Prostate gland (tissue), 2 donors: Measurements from ENCODE around the gene BMPR2. TPM values are rescaled to one million over a fixed set of nuclear protein-coding genes. Genes with fewer than 3 reads are reported as not detected.

Experiments
- DNase-seq: peaks from one replicate; pipeline ENCODE4 v3.0.0-alpha.2; 2019; ENCODE audit warnings: low spot score
- H3K27ac ChIP-seq, 2 donors: fragments of 200-600 bp; sonication (generic); 2 replicates each; pipeline ENCODE4 v1.5.1; 2017 to 2019
- H3K27me3 ChIP-seq: fragments of 200-600 bp; sonication (generic); replicated peaks from 2 replicates; pipeline ENCODE4 v1.5.1; 2019; ENCODE audit not compliant: insufficient read depth
- H3K36me3 ChIP-seq, 2 donors: fragments of 200-600 bp; sonication (generic); 1 replicate in 1 of 2; 2 replicates in 1 of 2; pipeline versions ENCODE4 v1.5.1 to v1.8.1; 2017 to 2019
- H3K4me1 ChIP-seq: fragments of 200-600 bp; sonication (generic); replicated peaks from 2 replicates; pipeline ENCODE4 v1.5.1; 2019
- H3K4me3 ChIP-seq, 2 donors: fragments of 200-600 bp; sonication (generic); 2 replicates each; pipeline ENCODE4 v1.5.1; 2017 to 2019
- H3K9me3 ChIP-seq: fragments of 200-600 bp; sonication (generic); 2 replicates; pipeline ENCODE4 v1.5.1; 2017
- POLR2A ChIP-seq: fragments of 450-650 bp; IDR thresholded peaks from one replicate; pipeline ENCODE4 v1.6.1; 2016; ENCODE audit warnings: antibody characterized with exemption, mild to moderate bottlenecking
- POLR2AphosphoS5 ChIP-seq: sonication (generic); formaldehyde crosslinking; IDR thresholded peaks from one replicate; pipeline ENCODE4 v1.6.1; 2017; ENCODE audit warnings: antibody characterized with exemption
- WGBS: methylation state at CpG from one replicate; pipeline ENCODE4 v1.1.5; 2018; 5-methylcytosine and 5-hydroxymethylcytosine counted together
- intact Hi-C: fragments of 100-400 bp; cut with DNase I; formaldehyde crosslinking; loops from one replicate; pipeline ENCODE4 v1.14.2; 2022
- total RNA-seq, 2 donors: library from RNA; depleted of rRNA; stranded (reverse); fragments of >200 nt; gene quantifications; one replicate each; pipeline ENCODE4 v1.1.0, GENCODE V29; 2016
- TF ChIP-seq, protein P1 (sequence below), 4 experiments: fragments of 200-600 bp in 2 of 4; fragments of 450-650 bp in 2 of 4; sonication (generic) in 2 of 4; IDR thresholded peaks; 1 replicate in 3 of 4; 2 replicates in 1 of 4; pipeline ENCODE4 v1.5.1; 2016 to 2019; ENCODE audit warnings: antibody characterized with exemption in 4 of 4, mild to moderate bottlenecking in 2 of 4, moderate library complexity in 2 of 4

Gene BMPR2
- total RNA-seq, 2 donors from 2014 or later = 41.1 to 69.9 TPM

DNA sequence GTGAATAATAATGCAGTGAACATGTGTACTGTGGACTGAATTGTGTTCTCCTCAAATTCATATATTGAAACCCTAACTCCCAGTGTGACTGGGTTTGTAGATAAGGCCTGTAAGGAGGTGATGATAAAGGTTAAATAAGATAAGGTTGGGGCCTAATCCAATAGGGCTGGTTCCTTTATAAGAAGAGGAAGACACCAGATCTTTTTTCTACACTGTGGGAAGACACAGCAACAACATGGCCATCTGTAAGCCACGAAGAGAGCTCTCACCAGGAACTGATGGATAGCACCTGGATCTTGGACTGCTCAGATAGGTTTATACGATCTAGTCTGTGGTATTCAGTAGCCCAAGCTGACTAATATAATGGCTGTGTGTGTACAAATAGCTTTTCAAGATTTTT is 66.8 kb downstream of the BMPR2 start:
- DNase-seq = no peak
- intact Hi-C loops = no loop called here
- H3K9me3 ChIP-seq = no peaks in the 10 kb centered on the region
- no peak overlapping the region for H3K4me3 ChIP-seq
- TF ChIP-seq POLR2AphosphoS5 (no peak), POLR2A (no peak)
- TF ChIP-seq, protein P1, sequence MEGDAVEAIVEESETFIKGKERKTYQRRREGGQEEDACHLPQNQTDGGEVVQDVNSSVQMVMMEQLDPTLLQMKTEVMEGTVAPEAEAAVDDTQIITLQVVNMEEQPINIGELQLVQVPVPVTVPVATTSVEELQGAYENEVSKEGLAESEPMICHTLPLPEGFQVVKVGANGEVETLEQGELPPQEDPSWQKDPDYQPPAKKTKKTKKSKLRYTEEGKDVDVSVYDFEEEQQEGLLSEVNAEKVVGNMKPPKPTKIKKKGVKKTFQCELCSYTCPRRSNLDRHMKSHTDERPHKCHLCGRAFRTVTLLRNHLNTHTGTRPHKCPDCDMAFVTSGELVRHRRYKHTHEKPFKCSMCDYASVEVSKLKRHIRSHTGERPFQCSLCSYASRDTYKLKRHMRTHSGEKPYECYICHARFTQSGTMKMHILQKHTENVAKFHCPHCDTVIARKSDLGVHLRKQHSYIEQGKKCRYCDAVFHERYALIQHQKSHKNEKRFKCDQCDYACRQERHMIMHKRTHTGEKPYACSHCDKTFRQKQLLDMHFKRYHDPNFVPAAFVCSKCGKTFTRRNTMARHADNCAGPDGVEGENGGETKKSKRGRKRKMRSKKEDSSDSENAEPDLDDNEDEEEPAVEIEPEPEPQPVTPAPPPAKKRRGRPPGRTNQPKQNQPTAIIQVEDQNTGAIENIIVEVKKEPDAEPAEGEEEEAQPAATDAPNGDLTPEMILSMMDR (IDR thresholded peaks at IDR 0.05) = no peak
- no peaks in the 10 kb centered on the region for H3K27me3 ChIP-seq
- H3K27ac ChIP-seq = no peak overlapping the region
- no peaks in the 10 kb centered on the region for H3K36me3 ChIP-seq
- 66% methylated on average over 2 of the region's 2 CpGs for WGBS
- no peaks in the 10 kb centered on the region for H3K4me1 ChIP-seq

DNA sequence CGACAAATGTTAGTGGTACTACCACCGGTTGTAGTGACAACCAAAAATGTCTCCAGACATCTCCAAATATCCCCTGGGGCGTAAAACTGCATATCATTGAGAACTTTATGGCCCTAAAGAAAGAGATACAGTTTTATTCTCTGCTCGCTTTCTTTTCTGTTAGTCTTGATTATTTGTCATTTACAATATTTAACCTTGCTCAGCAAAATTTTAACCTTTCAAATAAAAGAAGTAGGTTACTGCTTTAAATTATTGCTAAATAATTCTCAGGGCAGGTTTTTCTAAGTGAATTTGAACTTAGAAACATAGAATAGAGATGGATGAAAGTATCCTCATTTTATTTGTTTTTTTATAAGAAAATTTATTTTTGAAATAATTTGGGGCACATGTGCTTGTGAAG is 67.9 kb downstream of the BMPR2 start:
- H3K4me1 ChIP-seq = no peaks in the 10 kb centered on the region
- H3K27me3 ChIP-seq = no peaks in the 10 kb centered on the region
- WGBS = 90% methylated on average over 4 of the region's 4 CpGs
- intact Hi-C loops = no loop called here
- no peak overlapping the region for H3K4me3 ChIP-seq
- no peaks in the 10 kb centered on the region for H3K9me3 ChIP-seq
- no peak for DNase-seq
- TF ChIP-seq POLR2A (no peak), POLR2AphosphoS5 (no peak)
- TF ChIP-seq, protein P1 (IDR thresholded peaks at IDR 0.05) = no peak
- H3K27ac ChIP-seq = no peak overlapping the region
- no peaks in the 10 kb centered on the region for H3K36me3 ChIP-seq

DNA sequence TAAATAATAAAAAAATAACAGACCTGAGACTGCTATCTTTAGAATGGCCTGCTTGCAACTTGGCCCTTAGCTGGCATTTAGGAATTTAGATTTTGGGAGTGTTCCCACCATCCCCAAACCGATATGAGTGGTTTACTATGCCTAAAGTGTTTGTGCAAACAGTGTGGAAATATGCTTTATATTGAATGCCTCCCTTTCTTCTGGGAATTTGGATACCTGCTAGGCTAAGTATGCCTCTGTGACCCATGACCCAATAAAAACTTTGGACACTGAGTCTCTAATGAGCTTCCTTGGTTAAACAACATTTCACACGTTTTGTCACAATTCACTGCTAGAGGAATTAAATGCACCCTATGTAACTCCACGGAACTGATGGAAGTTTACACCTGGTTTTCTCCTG is 73.2 kb downstream of the BMPR2 start:
- H3K4me1 ChIP-seq = no peaks in the 10 kb centered on the region
- no peaks in the 10 kb centered on the region for H3K27me3 ChIP-seq
- H3K9me3 ChIP-seq = no peaks in the 10 kb centered on the region
- H3K4me3 ChIP-seq = no peak overlapping the region
- 87% methylated on average over 3 of the region's 3 CpGs for WGBS
- H3K36me3 ChIP-seq = no peaks in the 10 kb centered on the region
- intact Hi-C loops = no loop called here
- TF ChIP-seq, protein P1 (IDR thresholded peaks at IDR 0.05) = no peak
- TF ChIP-seq POLR2AphosphoS5 (no peak), POLR2A (no peak)
- no peak overlapping the region for H3K27ac ChIP-seq
- DNase-seq = no peak

DNA sequence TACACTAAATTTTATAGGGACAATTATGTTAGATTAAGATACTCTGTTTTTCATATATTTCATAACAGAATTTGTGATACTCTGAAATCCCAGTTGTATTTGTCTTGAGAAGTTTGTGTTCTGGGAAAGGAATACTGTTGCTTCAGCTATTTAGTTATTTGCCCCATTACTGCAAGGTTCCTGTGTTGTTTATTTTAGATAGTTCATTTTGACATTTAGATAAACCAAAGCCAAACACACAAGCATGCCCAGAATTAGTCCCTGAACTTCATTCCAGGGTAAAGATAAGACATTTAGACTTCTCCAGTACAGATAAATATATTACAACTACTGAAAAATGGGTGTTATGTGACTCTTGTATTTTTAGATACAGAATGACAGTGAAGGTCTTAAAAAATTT is 74.7 kb downstream of the BMPR2 start:
- Histone ChIP-seq H3K4me3 (no peak overlapping the region), H3K27me3 (no peaks in the 10 kb centered on the region), H3K36me3 (no peaks in the 10 kb centered on the region), H3K27ac (peak overlapping the region; percentile 5 to 30), H3K4me1 (no peaks in the 10 kb centered on the region), H3K9me3 (no peaks in the 10 kb centered on the region)
- no peak for DNase-seq
- intact Hi-C loops = no loop called here
- TF ChIP-seq POLR2A = no peak
- TF ChIP-seq, protein P1 (IDR thresholded peaks at IDR 0.05) = no peak
- TF ChIP-seq POLR2AphosphoS5 = no peak

DNA sequence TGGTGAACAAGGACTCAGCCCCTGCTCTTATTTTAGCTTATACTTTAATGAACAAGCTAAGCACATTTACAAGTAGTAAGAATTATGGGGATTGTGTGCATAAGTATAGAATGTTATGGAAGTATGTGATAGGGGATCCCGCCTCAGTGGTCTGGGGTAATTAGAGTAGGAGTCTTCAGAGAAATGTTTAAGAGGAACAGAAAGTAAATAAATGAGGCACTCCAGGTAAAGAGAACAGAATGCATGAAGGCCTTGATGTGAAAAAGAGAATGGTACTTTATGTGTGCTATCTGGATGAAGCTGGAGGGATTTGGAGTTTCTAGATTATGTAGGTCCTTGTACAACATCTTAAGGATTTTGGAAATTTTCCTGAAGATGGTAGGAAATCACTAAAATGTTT is 76.6 kb downstream of the BMPR2 start:
- intact Hi-C loops = no loop called here
- WGBS = 92% methylated on average over 1 of the region's 1 CpG
- no peak for DNase-seq
- H3K36me3 ChIP-seq = no peaks in the 10 kb centered on the region
- no peak overlapping the region for H3K27ac ChIP-seq
- H3K9me3 ChIP-seq = no peaks in the 10 kb centered on the region
- H3K4me3 ChIP-seq = no peak overlapping the region
- H3K27me3 ChIP-seq = no peaks in the 10 kb centered on the region
- no peaks in the 10 kb centered on the region for H3K4me1 ChIP-seq
- TF ChIP-seq, protein P1 (IDR thresholded peaks at IDR 0.05) = no peak
- no peak for TF ChIP-seq POLR2A
- no peak for TF ChIP-seq POLR2AphosphoS5
